Kidney (tissue), 22 donors: ENCODE results near the gene TTC33. TPM values are rescaled to one million over a fixed set of nuclear protein-coding genes. Genes with fewer than 3 reads are reported as not detected.

Experiments
- DNase-seq, 5 donors: peaks; one replicate each; pipeline ENCODE4 v3.0.0-alpha.2; 2013 to 2020
- FAIRE-seq: peaks from 2 replicates; lab custom pipeline; 2012; peaks lifted over from hg19 to GRCh38; lab: Jason Lieb, UNC
- H3K27ac ChIP-seq, 2 donors: one replicate each; pipeline ENCODE4 v1.7.0; 2013; ENCODE audit warnings: low read depth in 2 of 2, low read length in 2 of 2, inconsistent platforms in 1 of 2
- H3K27me3 ChIP-seq: one replicate; pipeline ENCODE4 v1.7.1; 2013; ENCODE audit warnings: low read length, inconsistent platforms; ENCODE audit not compliant: control insufficient read depth, insufficient read depth
- H3K36me3 ChIP-seq, 3 donors: one replicate each; pipeline versions ENCODE4 v1.7.0 to v1.7.1; 2013; ENCODE audit warnings: low read length in 3 of 3, control low read depth in 1 of 3, inconsistent platforms in 1 of 3; ENCODE audit not compliant: insufficient read depth in 3 of 3, control insufficient read depth in 2 of 3
- H3K4me1 ChIP-seq, 3 donors: one replicate each; pipeline versions ENCODE4 v1.7.0 to v1.7.1; 2013; ENCODE audit warnings: low read length in 3 of 3, inconsistent platforms in 1 of 3, low read depth in 1 of 3; ENCODE audit not compliant: control insufficient read depth in 2 of 3, insufficient read depth in 2 of 3
- H3K4me3 ChIP-seq, 3 donors: one replicate each; pipeline versions ENCODE4 v1.7.0 to v1.8.1; 2013; ENCODE audit warnings: low read length in 3 of 3, control low read depth in 1 of 3, inconsistent platforms in 1 of 3
- H3K9ac ChIP-seq, 3 donors: one replicate each; pipeline versions ENCODE4 v1.7.0 to v1.7.1; 2013; ENCODE audit warnings: low read length in 3 of 3, control low read depth in 1 of 3, inconsistent platforms in 1 of 3
- H3K9me3 ChIP-seq, 3 donors: one replicate each; pipeline versions ENCODE4 v1.7.0 to v1.7.1; 2013; ENCODE audit warnings: low read length in 3 of 3, control low read depth in 1 of 3, inconsistent platforms in 1 of 3; ENCODE audit not compliant: control insufficient read depth in 2 of 3, insufficient read depth in 1 of 3
- intact Hi-C: fragments of 100-400 bp; cut with DNase I; formaldehyde crosslinking; loops from one replicate; pipeline ENCODE4 v1.11.1; 2022
- long read RNA-seq, 10 donors: library from polyadenylated mRNA in 1 of 10; unstranded in 1 of 10; transcript quantifications; one replicate each; pipeline ENCODE4 v2.0.0 and lab custom pipeline, GENCODE V29; 2021 to 2026
- polyA plus RNA-seq: library from polyadenylated mRNA; stranded (reverse); fragments of 350-450 nt; fragmentation: Illumina TruSeq; extraction: RNeasy Lipid Tissue Mini Kit (QIAGEN cat#74804); gene quantifications from one replicate; pipeline ENCODE4 v1.2.3, GENCODE V29; 2014; ENCODE audit warnings: low read depth, low replicate concordance; ENCODE audit not compliant: insufficient read depth
- total RNA-seq: library from RNA; stranded (reverse); fragmentation: NEBNext Ultra II Directional; extraction: Animal tissue kit (Norgen Biotek cat#: 25700); gene quantifications from one replicate; pipeline ENCODE4 v1.2.1, GENCODE V29; 2021
- TF ChIP-seq, protein P1 (sequence below): IDR thresholded peaks from 3 replicates; pipeline ENCODE4 v1.5.1; 2012; ENCODE audit warnings: mild to moderate bottlenecking, moderate library complexity, borderline replicate concordance; ENCODE audit not compliant: insufficient read depth; ENCODE audit errors: extremely low read depth
- donor health status: control.
- donor health status: control.
- donor health status: control.
- donor health status: control.
- donor health status: control.
- donor health status: DM: yes; HTN: yes; CAD: no.
- donor health status: Normal renal cell carcinoma (clear cell type).

TTC33 gene, protein sequence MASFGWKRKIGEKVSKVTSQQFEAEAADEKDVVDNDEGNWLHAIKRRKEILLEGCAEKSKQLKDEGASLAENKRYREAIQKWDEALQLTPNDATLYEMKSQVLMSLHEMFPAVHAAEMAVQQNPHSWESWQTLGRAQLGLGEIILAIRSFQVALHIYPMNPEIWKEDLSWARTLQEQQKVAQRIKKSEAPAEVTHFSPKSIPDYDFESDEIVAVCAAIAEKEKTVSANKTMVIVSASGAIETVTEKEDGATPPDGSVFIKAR
- total RNA-seq, result 20.1 TPM
- 7.1 TPM for polyA plus RNA-seq
- long read RNA-seq, donor 1, transcript TTC33-201 (5 exons, 2,612 nt), result major isoform, 6 of 11 reads
- long read RNA-seq, donor 1, partial matches to known transcripts, result 5 of 11 reads
- long read RNA-seq, donor 1, other reads (novel, unspliced or antisense), result 0 of 11 reads
- long read RNA-seq, donor 2, partial matches to known transcripts, result 6 of 9 reads
- long read RNA-seq, donor 2, other reads (novel, unspliced or antisense), result 0 of 9 reads
- long read RNA-seq, donor 3, transcript TTC33-201 (5 exons, 2,612 nt), result major isoform, 10 of 15 reads
- long read RNA-seq, donor 3, partial matches to known transcripts, result 5 of 15 reads
- long read RNA-seq, donor 3, other reads (novel, unspliced or antisense), result 0 of 15 reads
- long read RNA-seq, donor 4, partial matches to known transcripts, result 0 of 5 reads
- long read RNA-seq, donor 4, other reads (novel, unspliced or antisense), result 0 of 5 reads
- long read RNA-seq, donor 5, result 0 reads
- long read RNA-seq, donor 6, transcript TTC33-201 (5 exons, 2,612 nt), result major isoform, 12 of 19 reads
- long read RNA-seq, donor 6, partial matches to known transcripts, result 7 of 19 reads
- long read RNA-seq, donor 6, other reads (novel, unspliced or antisense), result 0 of 19 reads
- long read RNA-seq, donor 7, transcript TTC33-201 (5 exons, 2,612 nt), result major isoform, 15 of 22 reads
- long read RNA-seq, donor 7, partial matches to known transcripts, result 2 of 22 reads
- long read RNA-seq, donor 7, other reads (novel, unspliced or antisense), result 5 of 22 reads
- long read RNA-seq, donor 8, partial matches to known transcripts, result 8 of 11 reads
- long read RNA-seq, donor 8, other reads (novel, unspliced or antisense), result 0 of 11 reads
- long read RNA-seq, donor 9, transcript TTC33-201 (5 exons, 2,612 nt), result major isoform, 5 of 14 reads
- long read RNA-seq, donor 9, partial matches to known transcripts, result 8 of 14 reads
- long read RNA-seq, donor 9, other reads (novel, unspliced or antisense), result 0 of 14 reads
- long read RNA-seq, donor 10, transcript TTC33-201 (5 exons, 2,612 nt), result major isoform, 6 of 52 reads
- long read RNA-seq, donor 10, partial matches to known transcripts, result 46 of 52 reads
- long read RNA-seq, donor 10, other reads (novel, unspliced or antisense), result 0 of 52 reads

DNA sequence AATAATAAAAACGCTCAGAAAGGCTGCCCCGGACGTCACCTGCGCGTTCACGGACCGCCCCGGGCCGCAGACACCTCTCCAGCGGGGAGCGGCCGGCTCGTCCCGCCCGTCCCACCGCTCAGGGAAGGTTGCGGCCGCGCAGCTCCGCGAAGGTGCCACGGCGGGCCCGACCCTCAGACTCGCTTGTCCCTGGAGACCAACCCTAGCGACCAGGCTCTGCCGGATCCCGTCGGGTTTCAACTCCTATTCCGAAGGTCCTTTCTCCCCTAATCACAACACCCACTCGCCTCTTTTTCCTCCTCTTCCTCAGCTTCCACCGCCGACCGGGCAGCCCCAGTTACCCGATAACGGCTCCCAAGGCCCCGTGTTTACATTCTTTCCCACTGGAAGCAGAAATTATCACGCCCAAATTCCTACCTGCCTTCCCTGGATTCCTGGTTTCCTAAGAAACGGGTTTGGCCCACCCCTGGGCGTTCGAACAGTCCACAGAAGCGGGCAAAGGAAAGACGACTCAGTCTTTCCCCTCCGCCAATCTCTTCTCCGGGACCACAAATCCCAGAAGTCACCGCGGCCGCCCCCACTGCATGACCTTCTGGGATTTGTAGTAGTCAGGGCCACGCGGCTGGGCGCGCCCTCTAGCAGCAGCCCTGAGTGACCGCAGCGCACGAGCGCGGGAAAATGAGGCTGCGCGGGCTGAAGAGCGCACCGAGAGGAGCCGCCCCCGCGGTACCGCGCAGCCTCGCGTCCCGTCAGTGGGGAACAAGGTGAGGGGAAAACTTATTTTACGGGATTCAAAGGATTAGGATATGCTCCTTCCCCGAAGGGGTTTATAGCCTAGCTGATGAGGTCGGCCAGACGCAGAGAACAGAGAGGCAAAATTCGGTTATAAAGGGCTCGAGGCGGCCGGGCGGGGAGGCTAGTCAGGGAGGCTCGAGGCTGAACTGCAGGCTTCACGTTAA, at the start of gene TTC33:
Gene TTC33 (minus strand): TSS at position 555 of the 959 bp plus-strand sequence. CDS start 8,943 bp downstream, outside the sequence.
- Histone ChIP-seq H3K4me3 (peak within 1 kb of the TSS; percentile 92 to 99 (median 95)), H3K27ac (peak within 1 kb of the TSS; percentile 90 to 94), H3K36me3 (no peaks in the 10 kb centered on the region), H3K4me1 (peaks cover 0 to 4% (median 0%) of the 10 kb centered on the region in 3 donors), H3K9me3 (no peaks in the 10 kb centered on the region), H3K27me3 (no peaks in the 10 kb centered on the region), H3K9ac (peak within 1 kb of the TSS; percentile 85 to 98 (median 97))
- intact Hi-C loops, result no loop called here
- FAIRE-seq (peak; percentile 45), DNase-seq (peak; percentile 97 to 98 (median 97))
- TF ChIP-seq, protein P1, sequence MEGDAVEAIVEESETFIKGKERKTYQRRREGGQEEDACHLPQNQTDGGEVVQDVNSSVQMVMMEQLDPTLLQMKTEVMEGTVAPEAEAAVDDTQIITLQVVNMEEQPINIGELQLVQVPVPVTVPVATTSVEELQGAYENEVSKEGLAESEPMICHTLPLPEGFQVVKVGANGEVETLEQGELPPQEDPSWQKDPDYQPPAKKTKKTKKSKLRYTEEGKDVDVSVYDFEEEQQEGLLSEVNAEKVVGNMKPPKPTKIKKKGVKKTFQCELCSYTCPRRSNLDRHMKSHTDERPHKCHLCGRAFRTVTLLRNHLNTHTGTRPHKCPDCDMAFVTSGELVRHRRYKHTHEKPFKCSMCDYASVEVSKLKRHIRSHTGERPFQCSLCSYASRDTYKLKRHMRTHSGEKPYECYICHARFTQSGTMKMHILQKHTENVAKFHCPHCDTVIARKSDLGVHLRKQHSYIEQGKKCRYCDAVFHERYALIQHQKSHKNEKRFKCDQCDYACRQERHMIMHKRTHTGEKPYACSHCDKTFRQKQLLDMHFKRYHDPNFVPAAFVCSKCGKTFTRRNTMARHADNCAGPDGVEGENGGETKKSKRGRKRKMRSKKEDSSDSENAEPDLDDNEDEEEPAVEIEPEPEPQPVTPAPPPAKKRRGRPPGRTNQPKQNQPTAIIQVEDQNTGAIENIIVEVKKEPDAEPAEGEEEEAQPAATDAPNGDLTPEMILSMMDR, result peak; percentile 82

DNA sequence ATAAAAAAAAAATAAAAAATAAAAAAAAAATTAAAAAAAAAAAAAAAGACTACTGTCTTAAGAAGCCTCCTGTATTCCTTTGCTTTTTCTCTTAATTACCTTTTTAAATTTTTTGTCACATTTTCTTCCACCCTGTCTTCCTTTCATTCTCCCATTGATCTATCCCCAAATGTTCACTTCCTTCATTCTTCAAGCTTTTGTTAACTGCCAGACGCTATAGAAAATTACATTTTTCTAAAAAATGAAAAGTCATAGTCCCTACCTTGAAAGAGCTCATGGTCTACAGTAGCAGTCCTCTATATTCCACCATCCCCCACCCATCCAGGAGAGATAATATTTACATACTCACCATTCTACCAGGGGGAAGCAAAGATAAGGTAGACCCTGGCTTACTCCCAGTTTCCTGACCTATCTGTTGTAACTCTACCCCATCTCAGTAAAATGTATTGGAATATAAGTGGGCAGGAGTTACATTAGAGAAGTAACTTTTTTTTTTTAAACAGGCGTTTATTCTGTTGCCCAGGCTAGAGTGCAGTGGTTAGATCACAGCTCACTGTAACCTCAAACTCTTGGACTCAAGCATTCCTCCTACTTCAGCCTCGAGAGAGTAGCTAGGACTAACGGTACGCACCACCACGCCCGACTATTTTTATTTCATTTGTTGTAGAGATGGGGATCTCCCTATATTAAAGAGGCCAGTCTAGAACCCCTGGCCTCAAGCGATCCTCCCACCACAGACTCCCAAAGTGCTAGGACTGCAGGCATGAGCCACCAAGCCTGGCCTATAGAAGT, 46.2 kb upstream of the TTC33 start:
- no peaks in the 10 kb centered on the region for H3K36me3 ChIP-seq
- DNase-seq (no peak), FAIRE-seq (no peak)
- H3K9ac ChIP-seq, result no peak overlapping the region
- no peaks in the 10 kb centered on the region for H3K9me3 ChIP-seq
- H3K4me3 ChIP-seq, result no peak overlapping the region
- intact Hi-C loops, result no loop called here
- TF ChIP-seq, protein P1, result no peak
- H3K27ac ChIP-seq, result no peak overlapping the region
- peaks cover 0 to under 1% (median 0%) of the 10 kb centered on the region in 3 donors for H3K4me1 ChIP-seq
- no peaks in the 10 kb centered on the region for H3K27me3 ChIP-seq
